Dermis lymphatic vessel endothelial cell (primary cell): Measurements from ENCODE around the gene RRP1. TPM values are rescaled to one million over a fixed set of nuclear protein-coding genes. Genes with fewer than 3 reads are reported as not detected.

Experiments
- total RNA-seq: library from RNA; depleted of rRNA; stranded (reverse); fragments of >200 nt; gene quantifications from 2 replicates; pipeline ENCODE4 v1.2.1, GENCODE V29; 2014

RRP1 gene
- total RNA-seq: 11.9 and 15.8 TPM in 2 replicates

GRCh38 chr21:43789276-43790009 lies at the start of gene RRP1:
RRP1 (plus strand) TSS chr21:43789577; CDS start chr21:43789630, 53 bp downstream.

DNA sequence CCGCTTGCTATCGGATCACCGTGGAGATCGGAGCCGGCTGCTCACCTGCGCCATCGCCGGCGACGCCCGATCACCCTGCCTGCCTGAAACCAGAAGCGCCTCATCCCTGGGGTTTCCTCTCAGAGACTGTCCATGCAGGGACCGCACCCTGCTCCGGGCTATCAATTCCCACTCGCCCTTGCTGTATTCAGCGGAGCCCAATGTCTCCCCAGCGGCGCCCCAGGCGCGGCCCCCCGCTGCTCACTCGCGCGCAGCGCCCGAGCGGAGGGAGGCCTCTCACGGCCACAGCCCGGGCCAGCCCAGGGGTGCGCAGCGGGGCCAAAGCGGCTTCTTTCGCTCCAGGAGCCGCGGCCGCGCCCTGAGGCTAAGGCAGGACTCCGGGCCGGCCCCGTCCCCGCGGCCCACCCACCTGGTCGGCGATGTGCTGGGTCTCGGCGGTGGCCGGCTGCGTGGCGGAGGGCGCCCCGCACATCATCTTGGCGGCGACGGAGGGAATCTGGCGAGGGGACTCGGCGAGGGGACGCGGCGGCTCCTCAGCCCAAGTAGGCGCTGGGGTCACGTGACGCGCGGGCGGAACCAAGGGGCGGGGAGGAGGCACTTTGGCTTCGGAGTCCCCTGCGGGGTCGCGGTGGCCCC lies 13.5 kb upstream of the RRP1 start, which contains the start of gene CSTB:
Gene CSTB (minus strand): TSS at position 514 of the 636 bp plus-strand sequence. CDS start 39 bp downstream, at position 475.

Other genes with a start within 250 kb of the RRP1 start
- 0.33 and 0.52 TPM in 2 replicates for gene HSF2BP, start 130.1 kb upstream of the RRP1 start, total RNA-seq
- 17.6 and 21.7 TPM in 2 replicates for gene RRP1B, start 130.0 kb upstream of the RRP1 start, total RNA-seq
- gene PDXK, start 70.4 kb upstream of the RRP1 start, total RNA-seq: 36.0 and 41.6 TPM in 2 replicates
- gene CSTB, start 13.3 kb upstream of the RRP1 start, total RNA-seq: 15.0 and 26.7 TPM in 2 replicates
- 37.3 and 38.1 TPM in 2 replicates for gene AGPAT3, start 75.6 kb downstream of the RRP1 start, total RNA-seq
- gene TRAPPC10, start 222.7 kb downstream of the RRP1 start, total RNA-seq: 20.5 and 28.0 TPM in 2 replicates